Thyroid gland (tissue), 4 donors: ENCODE measurements around the gene ELP4.

ENCODE experiments used
- CTCF ChIP-seq, 6 experiments: fragments of 200-600 bp in 3 of 6; fragments of 450-650 bp in 3 of 6; sonication (generic) in 3 of 6; IDR thresholded peaks; one replicate each; pipeline ENCODE4 v1.5.1; 2016 to 2019; ENCODE audit warnings: antibody characterized with exemption in 6 of 6, mild to moderate bottlenecking in 2 of 6, inconsistent platforms in 1 of 6, moderate library complexity in 1 of 6
- POLR2A ChIP-seq, 2 donors: fragments of 450-650 bp; IDR thresholded peaks; one replicate each; pipeline ENCODE4 v1.6.1; 2017; ENCODE audit warnings: antibody characterized with exemption in 2 of 2, mild to moderate bottlenecking in 2 of 2, moderate library complexity in 1 of 2

- TF ChIP-seq CTCF (IDR thresholded peaks at IDR 0.05) (no peak), POLR2A (IDR thresholded peaks at IDR 0.05) (no peak)
Observed at GRCh38 chr11:31767685-31768084, 258.1 kb downstream of the ELP4 start.
